SU-DHL-6 (cell line): ENCODE data around the gene SCRN2.

ENCODE experiments used
- EZH2phosphoT487 ChIP-seq: fragments of 200-600 bp; sonication (generic), shearing (Covaris generic); conservative IDR thresholded peaks from 2 replicates; pipeline ENCODE4 v1.6.1; 2018; ENCODE audit warnings: mild to moderate bottlenecking, antibody characterized with exemption, low read length, moderate library complexity, mixed read lengths
- TF ChIP-seq, protein P1 (sequence below): fragments of 200-600 bp; sonication (generic); IDR thresholded peaks from one replicate; pipeline ENCODE4 v1.5.1; 2017; ENCODE audit warnings: antibody characterized with exemption, mild to moderate bottlenecking, low read length, moderate library complexity; ENCODE audit not compliant: insufficient read depth, poor library complexity, severe bottlenecking

DNA sequence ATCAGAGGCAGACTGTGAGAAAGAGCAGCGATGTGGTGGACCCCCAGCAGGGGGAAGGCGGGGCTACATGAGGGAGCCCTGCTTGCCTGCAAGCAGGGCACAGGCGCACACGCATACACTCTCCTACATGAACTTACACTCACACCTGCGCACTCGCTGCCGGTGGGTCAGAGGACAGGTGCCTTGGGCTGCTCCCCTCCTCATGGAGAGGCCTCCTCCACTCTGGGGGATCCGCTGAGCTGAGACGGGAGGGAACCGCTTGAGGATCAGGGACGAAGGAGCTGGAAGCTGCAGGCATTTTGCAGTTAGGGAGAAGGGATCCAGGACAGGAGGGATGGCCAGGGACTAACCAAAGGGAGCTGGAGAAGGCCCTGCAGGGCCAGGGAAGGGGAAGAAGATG, 33.7 kb downstream of the SCRN2 start:
- TF ChIP-seq, protein P1, sequence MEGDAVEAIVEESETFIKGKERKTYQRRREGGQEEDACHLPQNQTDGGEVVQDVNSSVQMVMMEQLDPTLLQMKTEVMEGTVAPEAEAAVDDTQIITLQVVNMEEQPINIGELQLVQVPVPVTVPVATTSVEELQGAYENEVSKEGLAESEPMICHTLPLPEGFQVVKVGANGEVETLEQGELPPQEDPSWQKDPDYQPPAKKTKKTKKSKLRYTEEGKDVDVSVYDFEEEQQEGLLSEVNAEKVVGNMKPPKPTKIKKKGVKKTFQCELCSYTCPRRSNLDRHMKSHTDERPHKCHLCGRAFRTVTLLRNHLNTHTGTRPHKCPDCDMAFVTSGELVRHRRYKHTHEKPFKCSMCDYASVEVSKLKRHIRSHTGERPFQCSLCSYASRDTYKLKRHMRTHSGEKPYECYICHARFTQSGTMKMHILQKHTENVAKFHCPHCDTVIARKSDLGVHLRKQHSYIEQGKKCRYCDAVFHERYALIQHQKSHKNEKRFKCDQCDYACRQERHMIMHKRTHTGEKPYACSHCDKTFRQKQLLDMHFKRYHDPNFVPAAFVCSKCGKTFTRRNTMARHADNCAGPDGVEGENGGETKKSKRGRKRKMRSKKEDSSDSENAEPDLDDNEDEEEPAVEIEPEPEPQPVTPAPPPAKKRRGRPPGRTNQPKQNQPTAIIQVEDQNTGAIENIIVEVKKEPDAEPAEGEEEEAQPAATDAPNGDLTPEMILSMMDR: no peak
- no peak for TF ChIP-seq EZH2phosphoT487
